GM23248 (cell line): Measurements from ENCODE around the gene MYLK3. TPM values are rescaled to one million over a fixed set of nuclear protein-coding genes. Genes with fewer than 3 reads are reported as not detected.

Experiments used
- DNase-seq: peaks from one replicate; pipeline ENCODE4 v3.0.0-alpha.2; 2015
- H2AFZ ChIP-seq: fragments of 200-600 bp; sonication (generic); 2 replicates; pipeline ENCODE4 v1.6.1; 2016; ENCODE audit warnings: antibody characterized with exemption
- H3F3A ChIP-seq: fragments of 200-600 bp; sonication (generic); 2 replicates; pipeline ENCODE4 v1.6.1; 2016; ENCODE audit warnings: mild to moderate bottlenecking, antibody characterized with exemption, mixed run types; ENCODE audit not compliant: insufficient read depth
- H3K27ac ChIP-seq: fragments of 200-600 bp; sonication (generic); 2 replicates; pipeline ENCODE4 v1.5.1; 2016; ENCODE audit warnings: mild to moderate bottlenecking
- H3K27me3 ChIP-seq: fragments of 200-600 bp; sonication (generic); replicated peaks from 2 replicates; pipeline ENCODE4 v1.6.1; 2016; ENCODE audit warnings: mild to moderate bottlenecking; ENCODE audit not compliant: insufficient read depth
- H3K36me3 ChIP-seq: fragments of 200-600 bp; sonication (generic); 2 replicates; pipeline ENCODE4 v1.6.1; 2016; ENCODE audit warnings: low read depth, mild to moderate bottlenecking
- H3K4me1 ChIP-seq: fragments of 200-600 bp; sonication (generic); 2 replicates; pipeline ENCODE4 v1.6.1; 2016; ENCODE audit warnings: mild to moderate bottlenecking; ENCODE audit not compliant: insufficient read depth
- H3K4me2 ChIP-seq: fragments of 200-600 bp; sonication (generic); one replicate; pipeline ENCODE4 v1.6.1; 2016; ENCODE audit warnings: mild to moderate bottlenecking; ENCODE audit not compliant: unreplicated experiment
- H3K4me3 ChIP-seq: fragments of 200-600 bp; sonication (generic); 2 replicates; pipeline ENCODE4 v1.5.1; 2016; ENCODE audit warnings: mild to moderate bottlenecking
- H3K79me2 ChIP-seq: fragments of 200-600 bp; sonication (generic); 2 replicates; pipeline ENCODE4 v1.6.1; 2016; ENCODE audit warnings: mild to moderate bottlenecking; ENCODE audit not compliant: insufficient read depth
- H3K9ac ChIP-seq: fragments of 200-600 bp; sonication (generic); 2 replicates; pipeline ENCODE4 v1.6.1; 2016; ENCODE audit warnings: mild to moderate bottlenecking
- H3K9me2 ChIP-seq: fragments of 200-600 bp; sonication (generic); 2 replicates; pipeline ENCODE4 v1.6.1; 2016; ENCODE audit warnings: mixed run types, mild to moderate bottlenecking, moderate library complexity; ENCODE audit not compliant: insufficient read depth
- H3K9me3 ChIP-seq: fragments of 200-600 bp; sonication (generic); one replicate; pipeline ENCODE4 v1.6.1; 2017; ENCODE audit warnings: low read depth
- H4K20me1 ChIP-seq: fragments of 200-600 bp; sonication (generic); 2 replicates; pipeline ENCODE4 v1.6.0; 2016; ENCODE audit not compliant: insufficient read depth
- EZH2 ChIP-seq: fragments of 200-600 bp; sonication (generic); IDR thresholded peaks from 2 replicates; pipeline ENCODE4 v1.6.1; 2018; ENCODE audit warnings: antibody characterized with exemption, mild to moderate bottlenecking; ENCODE audit not compliant: insufficient read depth, poor library complexity, severe bottlenecking
- EZH2phosphoT487 ChIP-seq: fragments of 200-600 bp; sonication (generic); IDR thresholded peaks from 2 replicates; pipeline ENCODE4 v1.6.1; 2018; ENCODE audit warnings: antibody characterized with exemption, moderate library complexity, mild to moderate bottlenecking, low read depth; ENCODE audit not compliant: insufficient read depth
- WGBS, 2 experiments: methylation state at CpG; one replicate each; pipeline ENCODE4 v1.1.6; 2015 to 2017; ENCODE audit warnings: low lambda C conversion rate in 2 of 2, low coverage in 1 of 2; ENCODE audit errors: missing lambda C conversion rate in 2 of 2; 5-methylcytosine and 5-hydroxymethylcytosine counted together
- in situ Hi-C: fragments of 300-500 bp; cut with MboI; formaldehyde crosslinking; loops from 2 replicates; pipeline ENCODE4 v1.15.0; 2020
- polyA plus RNA-seq: library from polyadenylated mRNA; unstranded; fragments of >200 nt; fragmentation: Nextera tagmentation; extraction: Ambion mirVana; gene quantifications from 2 replicates; pipeline ENCODE4 v1.2.1, GENCODE V29; 2016
- total RNA-seq: library from RNA; depleted of rRNA; stranded (reverse); fragments of >200 nt; shearing (Covaris generic); gene quantifications from 2 replicates; pipeline ENCODE4 v1.2.3, GENCODE V29; 2014

The MYLK3 gene
- total and polyA plus RNA-seq, 2 experiments from 2014 or later: not detected

DNA sequence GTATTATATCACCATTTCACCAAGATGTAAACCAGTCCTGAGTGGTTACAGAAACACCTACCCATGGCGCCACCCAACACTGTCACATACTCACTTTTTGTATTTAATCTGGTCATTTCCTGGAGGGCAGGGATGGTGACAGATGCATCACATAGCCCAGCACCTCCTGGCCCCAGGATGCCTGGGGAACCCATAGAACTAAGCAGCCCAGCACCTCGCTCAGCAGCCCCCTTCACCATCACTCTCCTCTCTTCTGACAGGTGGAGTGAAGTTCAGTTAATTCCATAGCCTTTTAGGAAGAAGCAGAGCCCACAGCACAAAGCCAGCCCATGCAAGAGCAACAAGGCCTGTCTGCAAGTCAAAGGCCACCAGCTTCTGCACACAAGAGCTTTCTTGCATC lies 27.5 kb downstream of the MYLK3 start:
- Histone ChIP-seq H3K9ac (no peak overlapping the region), H3K4me3 (no peak overlapping the region), H3K4me2 (no peak overlapping the region), H3K9me2 (no peaks in the 10 kb centered on the region), H3K36me3 (no peaks in the 10 kb centered on the region), H3K79me2 (no peaks in the 10 kb centered on the region), H2AFZ (no peak overlapping the region), H3K4me1 (no peaks in the 10 kb centered on the region), H3K27ac (no peak overlapping the region), H3K9me3 (no peaks in the 10 kb centered on the region), H3F3A (no peaks in the 10 kb centered on the region), H4K20me1 (no peaks in the 10 kb centered on the region), H3K27me3 (no peaks in the 10 kb centered on the region)
- TF ChIP-seq EZH2phosphoT487 (no peak), EZH2 (no peak)
- WGBS, 2 experiments: 52 to 55% methylated on average over 2 of the region's 2 CpGs
- DNase-seq: no peak
- in situ Hi-C loops: no loop called here

DNA sequence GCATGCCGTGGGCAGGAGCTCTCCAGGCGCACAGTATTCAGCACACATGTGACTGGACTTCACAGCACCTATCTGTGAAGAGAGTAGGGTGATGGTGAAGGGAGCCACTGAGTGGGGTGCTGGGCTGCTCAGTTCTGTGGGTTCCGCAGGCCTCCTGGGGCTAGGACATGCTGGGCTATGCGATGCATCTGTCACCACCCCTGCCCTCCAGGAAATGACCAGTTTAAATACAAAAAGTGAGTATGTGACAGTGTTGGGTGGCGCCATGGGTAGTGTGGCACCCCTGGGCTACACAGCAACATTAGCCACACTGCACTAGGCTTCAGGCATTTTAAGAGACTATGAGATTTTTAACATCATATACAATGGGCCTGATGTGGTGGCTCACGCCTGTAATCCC lies 28.6 kb downstream of the MYLK3 start:
- H3K36me3 ChIP-seq: no peaks in the 10 kb centered on the region
- no peak overlapping the region for H2AFZ ChIP-seq
- H3K27me3 ChIP-seq: no peaks in the 10 kb centered on the region
- H3F3A ChIP-seq: no peaks in the 10 kb centered on the region
- WGBS, 2 experiments: 79 to 89% methylated on average over 6 of the region's 6 CpGs
- in situ Hi-C loops: no loop called here
- H3K4me2 ChIP-seq: no peak overlapping the region
- no peak overlapping the region for H3K9ac ChIP-seq
- DNase-seq: no peak
- no peaks in the 10 kb centered on the region for H3K79me2 ChIP-seq
- no peaks in the 10 kb centered on the region for H3K4me1 ChIP-seq
- H4K20me1 ChIP-seq: no peaks in the 10 kb centered on the region
- H3K27ac ChIP-seq: no peak overlapping the region
- no peaks in the 10 kb centered on the region for H3K9me2 ChIP-seq
- no peaks in the 10 kb centered on the region for H3K9me3 ChIP-seq
- H3K4me3 ChIP-seq: no peak overlapping the region
- no peak for TF ChIP-seq EZH2phosphoT487
- TF ChIP-seq EZH2: no peak

DNA sequence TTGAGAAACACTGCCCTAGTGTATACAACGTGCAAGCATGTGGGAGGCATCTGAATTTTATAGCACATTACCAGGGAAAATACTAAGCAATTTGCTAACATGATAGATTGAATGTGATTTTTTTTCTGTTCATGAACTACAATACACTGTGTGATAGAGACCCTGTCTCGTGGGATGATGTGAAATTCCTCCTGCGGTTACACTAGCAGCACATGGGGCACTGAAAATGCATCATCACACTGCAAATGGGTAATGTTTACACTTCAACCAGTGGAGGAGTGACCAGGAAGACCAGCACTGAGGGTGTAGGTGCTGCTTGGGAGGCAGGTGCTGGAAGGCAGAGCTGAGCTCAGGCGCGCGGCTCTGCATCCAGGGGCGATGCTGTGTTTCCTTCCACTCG lies 29.9 kb downstream of the MYLK3 start:
- 67 to 70% methylated on average over 8 of the region's 8 CpGs for WGBS, 2 experiments
- no peak for DNase-seq
- Histone ChIP-seq H3F3A (no peaks in the 10 kb centered on the region), H3K4me1 (no peaks in the 10 kb centered on the region), H3K79me2 (no peaks in the 10 kb centered on the region), H3K9ac (no peak overlapping the region), H2AFZ (no peak overlapping the region), H3K4me2 (no peak overlapping the region), H3K4me3 (no peak overlapping the region), H3K27me3 (no peaks in the 10 kb centered on the region), H3K27ac (no peak overlapping the region), H4K20me1 (no peaks in the 10 kb centered on the region), H3K9me2 (no peaks in the 10 kb centered on the region), H3K9me3 (no peaks in the 10 kb centered on the region), H3K36me3 (no peaks in the 10 kb centered on the region)
- in situ Hi-C loops: no loop called here
- TF ChIP-seq EZH2: no peak
- no peak for TF ChIP-seq EZH2phosphoT487

DNA sequence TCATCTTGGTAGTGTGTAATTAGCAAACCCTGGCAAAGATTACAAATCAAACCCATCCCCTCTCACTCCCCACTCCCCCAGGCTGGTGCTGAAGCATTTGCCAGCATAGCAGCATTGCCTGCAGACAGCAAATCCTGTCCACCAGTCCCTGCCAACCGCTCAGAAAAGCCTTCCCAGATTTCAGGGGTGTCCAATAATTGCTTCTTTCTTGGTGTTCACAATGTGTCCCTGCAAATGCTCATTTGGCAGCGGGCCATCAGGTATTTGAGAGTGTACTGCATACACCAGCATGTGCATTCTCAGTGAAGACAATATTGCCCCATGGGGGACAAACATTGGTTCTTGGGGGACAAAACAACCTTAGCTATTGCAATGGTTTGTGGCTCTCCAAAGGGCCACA lies 30.5 kb downstream of the MYLK3 start:
- no peaks in the 10 kb centered on the region for H3K27me3 ChIP-seq
- in situ Hi-C loops: no loop called here
- 8 to 26% methylated on average over 2 of the region's 2 CpGs for WGBS, 2 experiments
- TF ChIP-seq EZH2phosphoT487 (no peak), EZH2 (no peak)
- H3K9me3 ChIP-seq: no peaks in the 10 kb centered on the region
- no peaks in the 10 kb centered on the region for H3K36me3 ChIP-seq
- DNase-seq: no peak
- no peaks in the 10 kb centered on the region for H3K9me2 ChIP-seq
- H3K27ac ChIP-seq: no peak overlapping the region
- H2AFZ ChIP-seq: no peak overlapping the region
- no peak overlapping the region for H3K9ac ChIP-seq
- no peak overlapping the region for H3K4me3 ChIP-seq
- H3F3A ChIP-seq: no peaks in the 10 kb centered on the region
- no peaks in the 10 kb centered on the region for H3K79me2 ChIP-seq
- no peaks in the 10 kb centered on the region for H4K20me1 ChIP-seq
- no peaks in the 10 kb centered on the region for H3K4me1 ChIP-seq
- no peak overlapping the region for H3K4me2 ChIP-seq

DNA sequence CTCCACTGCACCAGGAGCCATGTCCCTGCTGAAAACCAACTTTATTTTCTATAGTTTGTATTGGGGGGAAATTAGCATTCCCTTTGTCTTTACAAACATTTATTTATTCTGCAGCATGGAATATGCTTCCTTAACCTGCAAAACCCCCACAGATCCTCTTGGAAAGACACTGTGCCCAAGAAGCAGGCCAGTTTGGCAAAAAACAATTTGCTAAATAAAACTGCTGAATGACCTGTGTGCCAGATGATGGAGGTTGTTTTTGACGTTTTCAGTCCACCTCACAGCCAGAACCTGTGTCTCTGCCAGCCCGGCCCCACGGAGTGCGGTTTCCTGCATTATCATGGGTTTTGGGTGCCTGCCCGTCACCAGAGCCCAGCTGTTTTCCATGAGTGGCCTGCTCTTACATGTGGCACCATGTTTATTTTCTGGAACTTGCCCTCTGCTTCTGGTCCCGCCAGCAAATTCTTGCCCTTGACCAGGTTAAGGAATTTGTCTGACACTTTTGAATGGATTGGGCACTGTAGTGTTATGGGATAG lies 32.3 kb downstream of the MYLK3 start:
- Histone ChIP-seq H3K4me2 (no peak overlapping the region), H3K27ac (no peak overlapping the region), H3K36me3 (no peaks in the 10 kb centered on the region), H4K20me1 (no peaks in the 10 kb centered on the region), H3F3A (no peaks in the 10 kb centered on the region), H3K9me3 (no peaks in the 10 kb centered on the region), H2AFZ (no peak overlapping the region), H3K9me2 (no peaks in the 10 kb centered on the region), H3K4me1 (no peaks in the 10 kb centered on the region), H3K9ac (no peak overlapping the region), H3K4me3 (no peak overlapping the region), H3K27me3 (no peaks in the 10 kb centered on the region), H3K79me2 (no peaks in the 10 kb centered on the region)
- WGBS, 2 experiments: 52 to 57% methylated on average over 6 of the region's 6 CpGs
- DNase-seq: no peak
- TF ChIP-seq EZH2phosphoT487: no peak
- no peak for TF ChIP-seq EZH2
- in situ Hi-C loops: no loop called here
